Measurements from ENCODE around the gene CORO2B.

The CORO2B gene

GRCh38 chr15:68578980-68579935, at the start of gene CORO2B:
CORO2B (plus strand) TSS chr15:68578993; CDS start chr15:68579263, 270 bp downstream.
- peak in 1 of 3 donors; percentile 24 for DNase-seq

GRCh38 chr15:68531387-68532179, 47.2 kb upstream of the CORO2B start:
- no peak for DNase-seq

- DNase-seq, result no peak
Measured at GRCh38 chr15:68536331-68537095, 42.3 kb upstream of the CORO2B start.

- no peak for DNase-seq
Measured at GRCh38 chr15:68537097-68537496, 41.7 kb upstream of the CORO2B start.

- DNase-seq, result no peak
Measured at GRCh38 chr15:68537506-68537905, 41.3 kb upstream of the CORO2B start.

- DNase-seq, result no peak
Measured at GRCh38 chr15:68538311-68538710, 40.5 kb upstream of the CORO2B start.

GRCh38 chr15:68541743-68542142, 37.0 kb upstream of the CORO2B start:
- no peak for DNase-seq

GRCh38 chr15:68542348-68542747, 36.4 kb upstream of the CORO2B start:
- DNase-seq, result no peak

GRCh38 chr15:68542771-68543164, 36.0 kb upstream of the CORO2B start:
- DNase-seq, result no peak

GRCh38 chr15:68543165-68544008, 35.4 kb upstream of the CORO2B start:
- no peak for DNase-seq

- no peak for DNase-seq
Measured at GRCh38 chr15:68546318-68546717, 32.5 kb upstream of the CORO2B start.

GRCh38 chr15:68548364-68548763, 30.4 kb upstream of the CORO2B start:
- no peak for DNase-seq

- no peak for DNase-seq
Measured at GRCh38 chr15:68550004-68550403, 28.8 kb upstream of the CORO2B start.

- DNase-seq, result peak; percentile 65 to 82 (median 70)
Measured at GRCh38 chr15:68550498-68551295, 28.1 kb upstream of the CORO2B start.

GRCh38 chr15:68551296-68551635, 27.5 kb upstream of the CORO2B start:
- no peak for DNase-seq

- DNase-seq, result no peak
Measured at GRCh38 chr15:68552344-68552743, 26.4 kb upstream of the CORO2B start.

GRCh38 chr15:68552773-68553172, 26.0 kb upstream of the CORO2B start:
- DNase-seq, result no peak

GRCh38 chr15:68553314-68553993, 25.3 kb upstream of the CORO2B start:
- DNase-seq, result no peak

- peak; percentile 80 to 89 (median 88) for DNase-seq
Measured at GRCh38 chr15:68553994-68554720, 24.6 kb upstream of the CORO2B start.
